Raji (cell line): ENCODE data around the gene UBE2J1.

Experiments used
- POLR2A ChIP-seq: IDR thresholded peaks from 2 replicates; pipeline ENCODE4 v1.6.1; 2011; ENCODE audit warnings: low read depth, low read length, control low read depth; ENCODE audit not compliant: insufficient read depth

UBE2J1 gene

DNA sequence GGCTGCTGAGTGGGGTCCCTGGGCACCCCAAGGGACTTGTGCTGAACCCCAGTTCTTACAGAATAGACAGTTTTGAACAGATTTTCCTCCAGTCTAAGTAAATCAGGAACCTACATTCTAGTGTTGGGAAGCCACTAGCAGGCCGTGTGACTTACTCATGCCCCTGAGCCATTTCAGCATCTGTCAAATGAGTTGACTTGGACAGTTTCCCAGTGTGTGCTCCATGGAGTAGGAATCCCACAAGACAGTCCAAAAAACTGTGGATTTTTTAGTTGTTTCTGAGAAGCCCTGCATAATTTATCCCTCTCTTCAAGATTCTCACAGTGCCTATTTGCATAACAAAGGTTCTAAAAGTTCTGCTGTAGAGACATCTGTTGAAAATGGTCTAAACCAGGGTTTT lies 39.5 kb downstream of the UBE2J1 start:
- no peak for TF ChIP-seq POLR2A

DNA sequence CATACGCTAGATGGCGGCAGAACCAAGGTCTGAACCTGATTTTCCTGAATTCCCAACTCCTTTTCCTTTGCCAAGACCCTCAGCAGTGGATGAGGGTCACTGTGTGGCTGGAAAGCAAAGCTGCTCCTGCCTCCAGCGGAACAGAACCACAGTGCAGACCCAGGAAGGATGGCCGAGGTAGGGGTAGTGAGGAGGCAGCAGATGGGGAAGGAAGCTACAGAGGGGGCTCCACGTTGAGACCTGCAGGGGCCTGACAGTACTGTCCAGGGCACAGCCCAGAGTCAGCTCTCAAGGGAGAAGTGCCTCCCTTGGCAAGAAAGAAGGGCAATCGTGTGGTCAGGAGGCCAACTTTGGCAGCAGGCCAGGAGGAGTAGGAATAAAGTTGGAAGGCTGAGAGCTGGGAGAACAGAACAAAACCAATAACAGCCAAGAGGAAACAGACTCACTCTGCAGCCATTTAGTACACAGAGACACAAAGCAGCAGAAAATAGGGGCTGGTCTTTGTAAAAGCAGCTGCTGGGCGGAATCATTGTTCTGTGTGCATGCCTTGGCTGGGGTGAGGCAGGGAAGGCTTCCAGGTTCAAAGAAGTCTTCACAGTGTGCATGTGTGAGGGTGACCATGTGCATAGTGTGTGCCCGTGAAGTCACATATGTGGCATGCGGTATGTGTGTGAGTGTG lies 40.5 kb downstream of the UBE2J1 start:
- no peak for TF ChIP-seq POLR2A

DNA sequence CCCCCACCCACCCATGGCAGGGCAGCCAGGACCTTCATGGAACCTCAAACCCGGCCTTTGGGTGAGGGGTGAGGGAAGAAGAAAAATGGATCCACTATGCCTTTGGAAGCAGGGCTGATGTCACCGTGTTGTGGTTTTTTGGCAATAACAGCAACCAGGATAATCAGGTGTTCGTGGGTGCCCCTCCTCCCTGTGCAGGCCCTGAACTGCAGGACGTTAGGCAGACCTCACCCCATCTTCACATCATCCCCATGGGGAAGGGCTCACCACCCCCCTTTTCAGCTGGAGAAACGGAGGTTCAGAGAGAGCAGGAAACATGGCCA lies 41.0 kb downstream of the UBE2J1 start:
- no peak for TF ChIP-seq POLR2A

GRCh38 chr6:89310929-89311328 lies 41.6 kb downstream of the UBE2J1 start:
- TF ChIP-seq POLR2A = no peak

GRCh38 chr6:89308525-89309395 lies 43.8 kb downstream of the UBE2J1 start:
- TF ChIP-seq POLR2A = no peak

- TF ChIP-seq POLR2A = no peak
Observed at GRCh38 chr6:89302936-89303335, 49.6 kb downstream of the UBE2J1 start.

DNA sequence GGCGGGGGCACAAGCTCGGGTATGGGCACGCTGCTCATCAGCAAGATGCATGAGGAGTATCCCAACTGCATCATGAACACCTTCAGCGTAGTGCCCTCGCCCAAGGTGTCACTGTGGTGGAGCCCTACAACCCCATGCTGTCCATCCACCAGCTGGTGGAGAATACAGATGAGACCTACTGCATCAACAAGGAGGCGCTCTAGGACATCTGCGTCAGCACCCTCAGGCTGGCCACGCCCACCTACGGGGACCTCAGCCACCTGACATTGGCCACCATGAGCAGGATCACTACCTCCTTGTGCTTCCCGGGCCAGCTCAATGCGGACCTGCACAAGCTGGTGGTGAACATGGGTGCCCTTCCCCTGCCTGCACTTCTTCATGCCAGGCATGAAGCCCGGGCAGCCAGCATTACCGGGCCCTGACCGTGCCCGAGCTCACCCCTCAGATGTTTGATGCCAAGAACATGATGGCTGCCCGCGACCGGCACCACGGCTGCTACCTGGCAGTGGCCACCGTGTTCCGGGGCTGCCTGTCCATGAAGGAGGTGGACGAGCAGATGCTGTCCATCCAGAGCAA lies 50.2 kb downstream of the UBE2J1 start:
- no peak for TF ChIP-seq POLR2A

- TF ChIP-seq POLR2A = no peak
Observed at GRCh38 chr6:89301586-89302194, 50.8 kb downstream of the UBE2J1 start.

DNA sequence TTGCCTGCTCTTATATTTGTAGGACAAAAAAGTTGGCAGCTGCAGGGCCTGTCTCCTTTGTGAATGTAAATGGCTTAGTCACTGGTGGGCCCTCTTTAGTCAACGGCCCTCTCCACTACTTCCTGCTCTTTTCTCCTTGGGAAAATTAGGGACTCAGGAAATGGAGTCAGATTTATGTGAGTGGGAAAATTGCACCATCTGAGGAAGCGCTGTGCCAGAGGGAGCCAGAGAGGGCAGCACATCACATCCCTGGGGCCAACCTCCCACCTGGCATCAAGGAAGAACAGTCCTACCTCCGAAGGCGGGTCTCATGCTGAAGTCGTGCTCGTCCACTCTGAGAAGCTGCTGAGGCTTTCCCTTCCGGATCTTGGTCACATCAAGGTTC lies 53.1 kb downstream of the UBE2J1 start:
- TF ChIP-seq POLR2A = no peak

DNA sequence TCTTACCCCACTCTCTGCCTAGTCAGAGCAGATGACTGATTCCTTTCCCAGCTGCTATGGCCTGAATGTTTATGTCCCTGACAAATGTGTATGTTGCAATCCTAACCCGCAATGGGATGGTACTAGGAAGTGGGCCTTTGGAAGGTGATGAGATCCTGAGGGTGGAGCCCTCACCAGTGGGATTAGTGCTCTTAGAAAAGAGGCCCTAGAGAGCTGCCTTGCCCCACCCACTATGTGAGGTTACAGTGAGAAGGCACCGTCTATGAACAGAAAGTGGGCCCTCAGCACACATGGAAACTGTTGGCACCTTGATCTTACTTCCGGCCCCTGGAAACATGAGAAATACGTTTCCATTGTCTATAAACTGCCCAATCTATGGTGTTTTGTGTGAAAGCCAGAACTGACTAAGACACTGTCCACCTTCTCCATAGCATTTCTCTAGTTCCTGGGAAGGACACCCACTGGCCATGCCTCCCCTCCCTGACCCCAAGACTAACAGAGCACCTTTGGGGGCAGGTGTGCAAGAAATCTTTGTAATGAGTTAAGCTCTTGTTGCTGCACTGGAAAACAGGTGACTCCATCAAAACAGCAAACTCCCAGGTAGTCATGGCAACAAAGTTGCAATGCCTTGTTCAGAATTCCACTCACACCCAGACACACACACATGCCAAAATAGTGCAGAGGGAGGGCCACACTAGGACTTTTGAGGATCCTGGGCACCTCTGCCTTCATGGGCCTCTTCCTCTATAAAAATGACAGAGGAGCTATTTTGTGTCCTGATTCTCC lies 53.6 kb downstream of the UBE2J1 start:
- no peak for TF ChIP-seq POLR2A

DNA sequence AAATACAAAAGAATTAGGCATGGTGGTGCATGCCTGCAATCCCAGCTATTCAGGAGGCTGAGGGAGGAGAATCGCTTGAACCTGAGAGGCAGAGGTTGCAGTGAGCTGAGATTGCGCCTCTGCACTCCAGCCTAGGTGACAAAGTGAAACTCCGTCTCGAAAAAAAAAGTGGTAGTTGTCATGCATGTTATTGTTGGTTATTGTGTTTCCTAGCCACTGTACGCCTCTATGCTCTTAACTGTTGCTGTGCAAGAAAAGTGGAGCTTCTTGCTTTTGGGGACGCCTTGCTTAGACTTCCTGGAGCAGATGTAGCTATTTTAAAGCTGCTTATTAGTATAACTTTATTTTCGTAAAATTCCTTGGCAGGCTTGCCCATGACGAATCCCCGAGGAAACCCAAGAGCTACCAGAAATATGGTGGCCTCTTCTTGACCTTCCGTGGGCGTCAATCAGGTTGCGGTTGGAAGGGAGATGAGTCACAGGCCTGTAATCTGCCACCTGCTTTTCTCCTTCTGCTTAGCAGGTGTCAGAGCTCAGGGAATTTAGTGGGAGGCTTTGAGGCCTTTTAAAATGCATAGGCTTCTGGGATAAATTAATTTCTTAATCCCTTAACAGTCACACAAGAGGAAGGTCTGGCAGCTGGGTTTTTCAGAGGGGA lies 54.7 kb downstream of the UBE2J1 start:
- no peak for TF ChIP-seq POLR2A

- no peak for TF ChIP-seq POLR2A
Observed at GRCh38 chr6:89295981-89296380, 56.5 kb downstream of the UBE2J1 start.

DNA sequence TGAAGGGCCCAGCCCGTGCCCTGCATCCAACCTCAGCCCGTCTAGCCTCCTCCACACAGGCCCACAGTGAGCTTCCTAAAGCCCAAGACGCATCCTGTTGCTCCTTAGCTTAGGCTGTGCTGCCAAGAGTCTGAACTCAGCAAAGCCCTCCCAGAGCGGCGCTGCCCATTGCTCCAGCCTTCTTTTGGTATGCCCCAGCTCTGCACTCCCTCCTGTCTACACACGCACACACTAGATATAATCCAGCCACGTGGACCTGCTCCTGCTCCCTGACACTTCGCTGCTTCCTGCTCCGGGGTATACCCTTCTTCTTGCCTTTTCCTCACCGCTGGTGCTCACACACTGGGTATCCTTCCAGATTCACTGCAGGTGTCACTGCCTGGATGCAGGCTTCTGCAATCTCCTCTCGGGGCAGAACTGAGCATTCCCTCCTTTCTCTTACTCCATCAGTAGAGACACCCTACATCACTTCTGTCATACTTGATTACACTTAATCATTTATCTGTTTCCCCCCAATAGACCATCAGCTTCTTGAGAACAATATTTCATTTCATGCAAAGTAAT lies 61.2 kb downstream of the UBE2J1 start:
- no peak for TF ChIP-seq POLR2A
